Upper lobe of right lung (tissue), 1 donor: Measurements from ENCODE around the gene PDE1C. TPM values are rescaled to one million over a fixed set of nuclear protein-coding genes. Genes with fewer than 3 reads are reported as not detected.

Source experiments
- ATAC-seq: fragments of 200-7000 bp; cut with Tn5 transposase; one replicate; pipeline ENCODE4 v1.9.1; 2020; ENCODE audit warnings: mild to moderate bottlenecking, moderate library complexity
- DNase-seq: peaks from one replicate; pipeline ENCODE4 v3.0.0-alpha.2; 2020
- H3K27ac ChIP-seq: fragments of 200-600 bp; one replicate; pipeline ENCODE4 v1.8.0; 2022
- H3K27me3 ChIP-seq: fragments of 200-600 bp; one replicate; pipeline ENCODE4 v1.8.0; 2022; ENCODE audit warnings: mild to moderate bottlenecking
- H3K36me3 ChIP-seq: fragments of 200-600 bp; one replicate; pipeline ENCODE4 v1.8.0; 2022
- H3K4me1 ChIP-seq: fragments of 200-600 bp; one replicate; pipeline ENCODE4 v1.8.0; 2022
- H3K4me3 ChIP-seq: fragments of 200-600 bp; one replicate; pipeline ENCODE4 v1.8.0; 2022; ENCODE audit warnings: mild to moderate bottlenecking
- H3K9me3 ChIP-seq: fragments of 200-600 bp; one replicate; pipeline ENCODE4 v1.8.0; 2022
- intact Hi-C: fragments of 100-400 bp; cut with DNase I; formaldehyde crosslinking; loops from one replicate; pipeline ENCODE4 v1.11.0; 2022
- total RNA-seq: library from RNA; stranded (reverse); fragmentation: NEBNext Ultra II Directional; extraction: Animal tissue kit (Norgen Biotek cat#: 25700); gene quantifications from one replicate; pipeline ENCODE4 v1.2.1, GENCODE V29; 2021
- TF ChIP-seq, protein P1 (sequence below): fragments of 200-600 bp; IDR thresholded peaks from one replicate; pipeline ENCODE4 v1.8.0; 2022; ENCODE audit warnings: antibody characterized with exemption
- donor health status: DM: no; HTN: yes; CAD: no; lungs with severe emphysema.

The PDE1C gene
- total RNA-seq, 1 donor from 2014 or later: 13.0 TPM

DNA sequence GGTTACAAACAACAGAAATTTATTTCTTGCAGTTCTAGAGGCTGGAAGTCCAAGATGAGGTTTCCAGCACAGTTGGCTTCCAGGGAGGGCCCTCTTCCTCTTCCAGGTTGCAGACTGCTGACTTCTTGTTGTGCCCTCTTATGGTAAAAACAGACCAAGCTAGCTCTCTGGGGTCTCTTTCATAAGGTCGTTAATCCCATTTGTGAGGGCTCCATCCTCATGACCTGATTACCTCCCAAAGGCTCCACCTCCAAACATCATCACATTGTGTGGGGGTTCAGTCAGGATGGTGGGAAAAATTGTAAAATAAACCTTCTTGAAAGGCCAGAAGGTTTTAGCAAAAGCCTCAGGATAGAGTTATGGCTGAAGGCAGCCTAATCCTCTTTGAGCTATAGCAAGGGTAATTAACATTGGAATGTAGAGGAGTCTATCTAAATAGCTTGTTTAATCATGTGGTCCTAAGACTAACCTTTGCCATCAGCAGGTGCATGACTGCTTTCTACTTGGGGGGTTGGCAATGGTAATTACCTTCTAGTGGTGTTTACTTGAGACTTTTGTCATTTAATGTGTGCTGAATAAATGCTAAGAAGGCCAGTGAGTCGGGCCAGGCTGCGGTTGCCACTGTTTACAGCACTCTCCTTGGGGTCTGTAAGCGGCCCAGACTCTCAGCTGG lies 302.4 kb downstream of the PDE1C start:
- intact Hi-C loops: no loop called here
- Histone ChIP-seq H3K9me3 (no peaks in the 10 kb centered on the region), H3K36me3 (no peaks in the 10 kb centered on the region), H3K27ac (no peak overlapping the region), H3K4me3 (no peak overlapping the region), H3K27me3 (no peaks in the 10 kb centered on the region), H3K4me1 (no peaks in the 10 kb centered on the region)
- TF ChIP-seq, protein P1, sequence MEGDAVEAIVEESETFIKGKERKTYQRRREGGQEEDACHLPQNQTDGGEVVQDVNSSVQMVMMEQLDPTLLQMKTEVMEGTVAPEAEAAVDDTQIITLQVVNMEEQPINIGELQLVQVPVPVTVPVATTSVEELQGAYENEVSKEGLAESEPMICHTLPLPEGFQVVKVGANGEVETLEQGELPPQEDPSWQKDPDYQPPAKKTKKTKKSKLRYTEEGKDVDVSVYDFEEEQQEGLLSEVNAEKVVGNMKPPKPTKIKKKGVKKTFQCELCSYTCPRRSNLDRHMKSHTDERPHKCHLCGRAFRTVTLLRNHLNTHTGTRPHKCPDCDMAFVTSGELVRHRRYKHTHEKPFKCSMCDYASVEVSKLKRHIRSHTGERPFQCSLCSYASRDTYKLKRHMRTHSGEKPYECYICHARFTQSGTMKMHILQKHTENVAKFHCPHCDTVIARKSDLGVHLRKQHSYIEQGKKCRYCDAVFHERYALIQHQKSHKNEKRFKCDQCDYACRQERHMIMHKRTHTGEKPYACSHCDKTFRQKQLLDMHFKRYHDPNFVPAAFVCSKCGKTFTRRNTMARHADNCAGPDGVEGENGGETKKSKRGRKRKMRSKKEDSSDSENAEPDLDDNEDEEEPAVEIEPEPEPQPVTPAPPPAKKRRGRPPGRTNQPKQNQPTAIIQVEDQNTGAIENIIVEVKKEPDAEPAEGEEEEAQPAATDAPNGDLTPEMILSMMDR: no peak
- DNase-seq (no peak), ATAC-seq (no peak)

DNA sequence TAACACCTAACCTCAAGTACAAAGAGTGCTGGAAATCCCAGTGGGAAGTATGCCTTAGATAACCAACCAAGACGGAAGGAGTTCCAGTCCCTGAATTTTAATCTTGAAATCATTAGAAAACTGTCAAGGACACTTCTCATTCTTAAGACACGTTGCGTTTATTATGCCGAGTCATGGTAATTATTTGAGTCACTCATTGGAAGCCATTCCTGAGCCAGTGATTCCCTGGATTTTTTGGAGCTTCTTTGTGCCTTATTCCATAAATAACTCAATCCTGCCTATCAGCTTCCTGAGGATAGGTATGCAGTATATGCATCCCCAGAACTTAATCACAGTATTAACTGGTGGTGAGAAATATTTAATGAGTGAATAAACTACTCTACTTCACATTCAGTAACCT lies 305.7 kb downstream of the PDE1C start:
- ATAC-seq: no peak

DNA sequence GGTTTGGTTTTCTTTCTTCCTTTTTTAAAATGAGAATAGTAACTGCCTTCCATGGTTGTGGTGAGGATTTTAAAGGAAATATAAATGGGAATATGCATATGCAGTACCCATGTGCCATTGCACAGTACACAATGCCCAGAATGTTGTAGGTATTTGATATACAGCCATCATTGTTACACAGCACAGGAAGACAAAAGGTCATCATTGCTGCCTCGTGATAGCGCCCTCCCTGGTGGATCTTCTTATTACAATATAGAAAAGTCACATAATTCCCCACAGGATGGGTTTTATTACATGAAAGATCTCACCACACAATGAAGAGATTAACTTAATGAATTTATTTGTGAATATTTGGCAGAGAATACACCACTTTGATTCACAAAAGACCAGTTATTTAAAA lies 306.7 kb downstream of the PDE1C start:
- no peak overlapping the region for H3K4me3 ChIP-seq
- no peaks in the 10 kb centered on the region for H3K36me3 ChIP-seq
- DNase-seq (no peak), ATAC-seq (no peak)
- no peaks in the 10 kb centered on the region for H3K27me3 ChIP-seq
- no peak overlapping the region for H3K27ac ChIP-seq
- no peaks in the 10 kb centered on the region for H3K4me1 ChIP-seq
- intact Hi-C loops: no loop called here
- H3K9me3 ChIP-seq: no peaks in the 10 kb centered on the region
- TF ChIP-seq, protein P1: no peak

More for the DNA sequence above, 305.7 kb downstream of the PDE1C start:
- no peaks in the 10 kb centered on the region for H3K27me3 ChIP-seq
- no peaks in the 10 kb centered on the region for H3K4me1 ChIP-seq
- no peaks in the 10 kb centered on the region for H3K9me3 ChIP-seq
- intact Hi-C loops: no loop called here
- no peaks in the 10 kb centered on the region for H3K36me3 ChIP-seq
- TF ChIP-seq, protein P1: no peak
- no peak overlapping the region for H3K27ac ChIP-seq
- H3K4me3 ChIP-seq: no peak overlapping the region
- no peak for DNase-seq

DNA sequence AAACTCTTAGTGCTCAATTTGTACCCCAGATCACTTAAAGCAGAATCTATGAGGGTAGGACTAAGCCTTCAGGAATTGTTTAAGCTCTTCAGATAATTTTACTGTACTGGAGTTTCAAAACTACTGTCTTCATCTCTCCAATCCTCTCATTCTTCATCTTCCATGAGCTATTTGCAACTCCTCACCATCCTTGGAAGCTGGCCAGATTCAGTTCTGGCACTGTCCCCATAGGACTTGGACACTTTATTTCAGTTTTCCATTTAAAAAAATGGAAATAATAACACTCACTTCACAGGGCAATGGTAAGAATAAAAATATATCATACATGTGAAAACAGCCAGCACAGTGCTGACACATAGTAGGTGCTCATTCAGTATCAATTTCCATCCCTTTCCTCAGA lies 308.6 kb downstream of the PDE1C start:
- intact Hi-C loops: no loop called here
- ATAC-seq (no peak), DNase-seq (no peak)
- Histone ChIP-seq H3K27ac (no peak overlapping the region), H3K4me3 (no peak overlapping the region), H3K27me3 (no peaks in the 10 kb centered on the region), H3K9me3 (no peaks in the 10 kb centered on the region), H3K36me3 (no peaks in the 10 kb centered on the region), H3K4me1 (no peaks in the 10 kb centered on the region)
- TF ChIP-seq, protein P1: no peak

DNA sequence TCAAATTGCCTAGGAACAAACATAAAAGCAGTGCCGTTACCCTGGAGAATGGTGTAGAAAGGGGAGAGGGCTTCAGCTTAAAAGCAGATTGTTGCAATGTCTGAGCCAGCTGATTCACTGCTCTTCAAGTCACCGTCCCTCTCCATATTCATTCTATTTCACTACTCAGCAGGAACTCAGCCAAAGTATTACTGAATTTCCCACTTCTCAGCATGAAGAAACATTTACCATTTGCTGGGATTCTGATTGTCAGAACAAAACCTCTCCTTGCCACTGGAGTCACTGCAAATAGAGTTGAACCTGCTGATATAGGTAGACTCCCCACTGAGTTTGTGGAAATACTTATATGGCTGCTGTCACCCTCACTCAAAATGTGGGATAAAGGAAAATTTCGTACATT lies 311.5 kb downstream of the PDE1C start:
- H3K4me3 ChIP-seq: no peak overlapping the region
- DNase-seq (no peak), ATAC-seq (no peak)
- H3K27me3 ChIP-seq: no peaks in the 10 kb centered on the region
- H3K36me3 ChIP-seq: no peaks in the 10 kb centered on the region
- no peak overlapping the region for H3K27ac ChIP-seq
- H3K9me3 ChIP-seq: no peaks in the 10 kb centered on the region
- TF ChIP-seq, protein P1: no peak
- H3K4me1 ChIP-seq: no peaks in the 10 kb centered on the region
- intact Hi-C loops: no loop called here

DNA sequence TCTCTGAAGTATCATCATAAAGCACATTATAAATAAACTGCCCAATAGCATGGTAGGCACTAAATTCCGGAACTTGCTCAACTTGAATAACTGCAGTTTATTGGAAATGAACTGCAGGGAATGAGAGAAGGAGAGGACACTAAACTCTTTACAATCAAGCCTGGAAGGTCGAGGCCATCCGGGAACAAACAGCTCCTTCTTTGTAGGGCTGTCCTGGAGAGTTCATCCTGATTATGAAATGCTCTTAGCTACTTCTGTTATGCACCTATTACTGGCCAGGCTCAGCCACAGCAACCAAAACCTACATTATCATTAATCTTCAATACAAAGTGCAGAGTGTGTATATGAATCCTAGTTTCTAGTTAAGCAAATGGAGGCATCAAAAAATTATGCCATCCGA lies 318.5 kb downstream of the PDE1C start:
- H3K27ac ChIP-seq: no peak overlapping the region
- no peak overlapping the region for H3K4me3 ChIP-seq
- DNase-seq: no peak
- intact Hi-C loops: no loop called here
- H3K4me1 ChIP-seq: no peaks in the 10 kb centered on the region
- H3K36me3 ChIP-seq: no peaks in the 10 kb centered on the region
- H3K9me3 ChIP-seq: no peaks in the 10 kb centered on the region
- ATAC-seq: no peak
- TF ChIP-seq, protein P1: no peak
- no peaks in the 10 kb centered on the region for H3K27me3 ChIP-seq
